Effector memory CD4-positive, alpha-beta T cell (primary cell): ENCODE data around the gene USP35.

Source experiments
- DNase-seq, 3 donors: peaks; one replicate each; pipeline ENCODE4 v3.0.0-alpha.2; 2020
- H3K27ac ChIP-seq: 2 replicates; pipeline ENCODE4 v1.7.0; 2013; ENCODE audit warnings: mild to moderate bottlenecking, low read length, moderate library complexity; ENCODE audit not compliant: insufficient read depth, poor library complexity, severe bottlenecking
- H3K27me3 ChIP-seq: replicated peaks from 2 replicates; pipeline ENCODE4 v1.7.0; 2013; ENCODE audit warnings: mild to moderate bottlenecking, low read length; ENCODE audit not compliant: insufficient read depth, control insufficient read depth, poor library complexity, severe bottlenecking
- H3K36me3 ChIP-seq: 2 replicates; pipeline ENCODE4 v1.7.0; 2013; ENCODE audit warnings: mild to moderate bottlenecking, low read length, moderate library complexity; ENCODE audit not compliant: control insufficient read depth, insufficient read depth
- H3K4me1 ChIP-seq: 2 replicates; pipeline ENCODE4 v1.7.0; 2013; ENCODE audit warnings: low read length, mild to moderate bottlenecking; ENCODE audit not compliant: control insufficient read depth, insufficient read depth, poor library complexity, severe bottlenecking
- H3K4me3 ChIP-seq: 2 replicates; pipeline ENCODE4 v1.7.0; 2013; ENCODE audit warnings: low read length, low read depth, mild to moderate bottlenecking; ENCODE audit not compliant: insufficient read depth, poor library complexity, severe bottlenecking
- H3K9me3 ChIP-seq: 2 replicates; pipeline ENCODE4 v1.7.0; 2013; ENCODE audit warnings: mild to moderate bottlenecking, low read length, moderate library complexity; ENCODE audit not compliant: control insufficient read depth

The USP35 gene

GRCh38 chr11:78261367-78261766 lies 72.6 kb downstream of the USP35 start:
- Histone ChIP-seq H3K9me3 (no peaks in the 10 kb centered on the region), H3K27ac (no peak overlapping the region), H3K36me3 (no peaks in the 10 kb centered on the region), H3K4me1 (no peaks in the 10 kb centered on the region), H3K4me3 (no peak overlapping the region), H3K27me3 (no peaks in the 10 kb centered on the region)
- no peak for DNase-seq

GRCh38 chr11:78261828-78262227 lies 73.1 kb downstream of the USP35 start:
- Histone ChIP-seq H3K36me3 (no peaks in the 10 kb centered on the region), H3K9me3 (no peaks in the 10 kb centered on the region), H3K4me3 (no peak overlapping the region), H3K27ac (no peak overlapping the region), H3K4me1 (no peaks in the 10 kb centered on the region), H3K27me3 (no peaks in the 10 kb centered on the region)
- DNase-seq, result no peak

- Histone ChIP-seq H3K9me3 (no peaks in the 10 kb centered on the region), H3K36me3 (no peaks in the 10 kb centered on the region), H3K27ac (no peak overlapping the region), H3K4me1 (no peaks in the 10 kb centered on the region), H3K4me3 (no peak overlapping the region), H3K27me3 (no peaks in the 10 kb centered on the region)
- DNase-seq, result no peak
Measured at GRCh38 chr11:78262238-78262637, 73.5 kb downstream of the USP35 start.

- Histone ChIP-seq H3K36me3 (no peaks in the 10 kb centered on the region), H3K27me3 (no peaks in the 10 kb centered on the region), H3K4me3 (no peak overlapping the region), H3K27ac (no peak overlapping the region), H3K9me3 (no peaks in the 10 kb centered on the region), H3K4me1 (no peaks in the 10 kb centered on the region)
- no peak for DNase-seq
Measured at GRCh38 chr11:78262691-78263090, 74.0 kb downstream of the USP35 start.
